Heart left ventricle (tissue), 13 donors: ENCODE results near the gene VWA8.

Experiments
- POLR2A ChIP-seq, 2 donors: fragments of 450-650 bp; IDR thresholded peaks; one replicate each; pipeline ENCODE4 v1.6.1; 2017; ENCODE audit warnings: antibody characterized with exemption in 2 of 2, mild to moderate bottlenecking in 2 of 2, moderate library complexity in 2 of 2
- TF ChIP-seq, protein P1 (sequence below), 12 donors: fragments of 200-600 bp; sonication (generic) in 4 of 12; IDR thresholded peaks; one replicate each; pipeline versions ENCODE4 v1.5.0 to v1.8.0; 2018 to 2022; ENCODE audit warnings: antibody characterized with exemption in 12 of 12, mild to moderate bottlenecking in 5 of 12
- donor health status: ischemic (EF 13 %, LVEDD 7.1; RV severe dilation, severe dysfunction).
- donor health status: DM: no; HTN: yes; CAD: no.
- donor health status: DM: no; HTN: no; CAD: no.
- donor health status: ischemic (EF 25% LVEDD 6.9; RV normal size, moderate dysfunction).
- donor health status: ischemic (EF 25% LVEDD 5.7; RV mildly dilated, moderate dysfunction).
- donor health status: ischemic (EF 35%, LVEDD 5.7; RV mildly dilated, moderate dysfunction).
- donor health status: nonischemic (EF 11% LVEDD 7.7; RV severe dilation, severe dysfunction).
- donor health status: DM: yes; HTN: yes; CAD: no.
- donor health status: PGD.
- donor health status: ischemic (EF 29% LVEDD 5.4; RV normal size, mild dysfunction).
- donor health status: nonischemic (EF 23%, LVEDD 6.1; RV moderate dilation, normal function).

DNA sequence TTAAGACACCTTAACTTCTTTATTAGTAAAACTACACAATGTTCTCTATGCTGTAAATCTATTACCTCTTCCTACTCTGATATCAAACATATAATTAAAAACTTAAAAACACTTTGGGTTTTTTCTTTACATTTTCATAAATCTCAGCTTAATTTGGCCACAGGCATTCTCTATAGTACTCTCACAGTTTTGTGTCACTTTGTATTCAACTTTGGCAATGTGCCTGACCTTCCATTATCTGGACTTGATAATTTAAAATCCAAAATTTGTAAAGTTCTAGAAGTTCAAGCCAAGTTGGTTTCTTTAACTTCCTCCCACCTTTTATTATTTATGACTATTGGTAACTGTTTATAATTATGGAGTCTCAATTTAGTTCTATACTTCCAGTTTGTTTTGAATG, 46.4 kb downstream of the VWA8 start:
- TF ChIP-seq, protein P1, sequence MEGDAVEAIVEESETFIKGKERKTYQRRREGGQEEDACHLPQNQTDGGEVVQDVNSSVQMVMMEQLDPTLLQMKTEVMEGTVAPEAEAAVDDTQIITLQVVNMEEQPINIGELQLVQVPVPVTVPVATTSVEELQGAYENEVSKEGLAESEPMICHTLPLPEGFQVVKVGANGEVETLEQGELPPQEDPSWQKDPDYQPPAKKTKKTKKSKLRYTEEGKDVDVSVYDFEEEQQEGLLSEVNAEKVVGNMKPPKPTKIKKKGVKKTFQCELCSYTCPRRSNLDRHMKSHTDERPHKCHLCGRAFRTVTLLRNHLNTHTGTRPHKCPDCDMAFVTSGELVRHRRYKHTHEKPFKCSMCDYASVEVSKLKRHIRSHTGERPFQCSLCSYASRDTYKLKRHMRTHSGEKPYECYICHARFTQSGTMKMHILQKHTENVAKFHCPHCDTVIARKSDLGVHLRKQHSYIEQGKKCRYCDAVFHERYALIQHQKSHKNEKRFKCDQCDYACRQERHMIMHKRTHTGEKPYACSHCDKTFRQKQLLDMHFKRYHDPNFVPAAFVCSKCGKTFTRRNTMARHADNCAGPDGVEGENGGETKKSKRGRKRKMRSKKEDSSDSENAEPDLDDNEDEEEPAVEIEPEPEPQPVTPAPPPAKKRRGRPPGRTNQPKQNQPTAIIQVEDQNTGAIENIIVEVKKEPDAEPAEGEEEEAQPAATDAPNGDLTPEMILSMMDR (IDR thresholded peaks at IDR 0.05): no peak
- no peak for TF ChIP-seq POLR2A (IDR thresholded peaks at IDR 0.05)
